HL-60/S4 (cell line): ENCODE results near the gene NLGN1.

Experiments used
- in situ Hi-C: fragments of 300-500 bp; cut with MboI; formaldehyde crosslinking; loops from 2 replicates; pipeline ENCODE4 v1.14.3; 2022; ENCODE audit warnings: low sequenced_read_pairs

NLGN1 gene

DNA sequence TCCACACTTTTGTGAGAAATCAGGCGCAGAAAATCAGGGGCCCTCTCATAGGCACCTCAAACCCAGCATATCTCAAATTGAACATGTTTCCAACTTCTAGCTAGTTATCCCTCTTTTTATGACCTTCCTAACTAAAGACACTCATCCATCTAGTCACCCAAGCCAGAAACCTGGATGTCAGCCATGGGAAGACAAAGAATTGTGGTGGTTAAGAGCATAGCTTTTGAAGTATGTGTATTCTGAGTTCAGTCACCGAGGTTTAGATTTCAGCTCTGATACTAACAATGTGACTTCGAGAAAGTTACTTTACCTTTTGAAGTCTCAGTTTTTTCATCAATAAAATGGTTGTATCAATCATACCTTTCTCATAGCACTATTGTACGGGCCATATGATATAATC lies 495.5 kb downstream of the NLGN1 start:
- in situ Hi-C loops, result no loop called here

DNA sequence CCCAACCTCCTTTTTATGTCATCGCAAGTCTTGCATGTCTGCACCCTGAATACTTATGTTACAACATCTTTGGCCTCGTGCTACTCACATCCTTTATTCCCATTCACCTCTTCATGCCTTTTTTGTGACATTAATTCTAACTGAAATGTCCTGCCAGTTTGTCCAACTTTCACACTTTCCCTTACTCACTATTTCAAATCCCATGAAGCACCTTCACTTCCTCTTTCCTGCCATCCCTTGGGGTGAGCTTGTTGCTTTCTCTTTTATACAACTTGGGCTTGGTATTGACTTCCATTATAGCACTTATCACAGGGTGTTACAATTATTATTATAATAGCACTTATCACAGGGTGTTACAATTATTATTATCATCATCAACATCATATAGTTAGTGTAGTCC lies 496.3 kb downstream of the NLGN1 start:
- in situ Hi-C loops, result no loop called here

GRCh38 chr3:173897631-173898030 lies 500.1 kb downstream of the NLGN1 start:
- in situ Hi-C loops, result no loop called here

DNA sequence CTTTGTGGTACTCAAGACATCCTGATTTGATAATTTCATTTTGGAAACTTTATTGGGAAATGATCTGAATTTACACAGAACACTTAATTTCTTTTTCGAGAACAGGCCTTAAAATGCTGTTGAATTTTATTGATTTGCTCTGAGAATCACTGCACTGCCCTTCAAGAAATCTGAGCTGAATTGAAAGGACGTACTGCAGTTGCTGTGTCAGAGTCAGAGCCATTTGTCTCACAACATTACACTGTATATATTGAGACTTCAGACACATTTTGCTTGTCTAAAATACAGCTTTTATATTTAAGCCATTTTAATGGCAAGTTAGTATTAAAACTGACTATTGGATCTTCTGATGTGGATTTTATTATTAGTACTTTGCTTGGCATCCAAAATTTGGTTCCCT lies 504.1 kb downstream of the NLGN1 start:
- in situ Hi-C loops, result no loop called here

GRCh38 chr3:173902401-173902800 lies 504.9 kb downstream of the NLGN1 start:
- in situ Hi-C loops, result no loop called here

DNA sequence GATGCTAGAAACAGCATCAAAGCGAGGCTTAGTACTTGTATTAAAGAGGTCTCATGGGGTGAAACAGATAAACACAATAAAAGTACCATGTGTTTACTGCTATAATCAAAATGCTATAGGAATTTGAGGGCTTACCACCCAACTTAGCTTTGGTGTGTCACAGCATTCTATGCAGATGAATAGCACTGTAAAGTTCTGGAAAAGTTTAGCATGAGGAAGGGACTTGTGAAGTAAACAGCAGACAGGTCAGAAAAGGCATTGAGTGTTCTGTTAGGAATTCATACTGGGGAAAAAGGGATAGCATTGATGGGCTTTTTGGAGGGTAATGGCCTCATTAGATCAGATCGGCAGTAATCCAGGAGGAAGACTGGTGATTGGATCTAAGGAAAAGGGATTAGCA lies 505.3 kb downstream of the NLGN1 start:
- in situ Hi-C loops, result no loop called here

GRCh38 chr3:173905381-173905780 lies 507.8 kb downstream of the NLGN1 start:
- in situ Hi-C loops, result no loop called here

GRCh38 chr3:173911446-173911845 lies 513.9 kb downstream of the NLGN1 start:
- in situ Hi-C loops, result no loop called here

DNA sequence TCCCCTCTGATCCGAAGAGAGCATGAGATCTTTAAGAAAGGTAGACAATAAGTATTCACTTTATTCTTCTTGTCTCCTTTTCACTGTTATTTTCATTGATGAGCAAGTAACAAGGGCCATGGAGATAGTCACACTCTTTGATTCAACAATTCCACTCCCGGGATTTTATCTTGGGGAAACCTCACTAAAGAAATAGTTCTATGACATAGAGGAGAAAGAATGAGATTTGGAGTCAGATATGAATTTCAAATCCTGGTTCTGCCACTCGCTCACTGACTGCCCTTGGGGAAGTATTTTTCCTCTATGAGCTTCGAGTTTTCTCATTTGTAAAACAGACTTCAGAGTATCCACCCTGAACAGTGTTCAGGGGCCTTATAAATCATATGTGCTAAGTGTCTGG lies 514.6 kb downstream of the NLGN1 start:
- in situ Hi-C loops, result no loop called here

DNA sequence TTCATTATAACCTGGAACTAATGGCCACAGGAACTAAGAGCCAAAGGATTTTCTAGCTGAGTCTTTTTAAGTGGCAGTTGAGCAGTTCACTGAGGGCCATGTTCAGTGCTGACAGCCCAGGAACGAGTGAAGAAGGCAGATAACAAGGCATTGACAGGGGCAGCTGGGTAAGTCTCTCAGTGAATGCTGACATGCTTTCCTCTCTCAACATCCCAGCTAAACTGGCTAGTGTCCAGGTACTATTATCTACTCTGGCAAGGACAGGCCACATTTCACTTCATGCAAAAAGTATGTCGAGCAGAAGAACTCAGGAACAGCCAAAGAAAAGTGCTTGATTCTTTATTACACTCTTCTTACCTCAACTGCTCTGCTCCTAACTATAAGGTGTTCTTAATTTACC lies 515.9 kb downstream of the NLGN1 start:
- in situ Hi-C loops, result no loop called here

- in situ Hi-C loops, result no loop called here
These were observed 516.5 kb downstream of the NLGN1 start for GRCh38 chr3:173913974-173914421.

DNA sequence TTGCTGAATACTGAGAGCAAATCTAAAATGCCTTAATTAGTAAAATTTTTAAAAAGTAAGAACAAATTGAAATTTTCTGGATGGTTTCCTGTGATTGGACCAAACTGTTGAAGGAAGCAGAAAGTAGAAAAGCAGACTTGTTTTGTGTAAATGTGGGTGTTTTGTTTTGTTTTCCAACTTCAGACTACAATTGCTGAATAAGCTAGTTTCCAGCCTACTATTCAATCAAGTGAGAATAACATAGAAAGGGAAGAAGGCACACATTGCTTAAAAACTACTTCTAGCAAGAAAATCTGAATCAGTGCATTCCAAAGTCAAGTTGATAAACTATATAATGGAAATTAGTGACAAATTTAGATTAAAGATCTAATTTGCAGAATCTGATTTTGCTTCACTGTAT lies 519.3 kb downstream of the NLGN1 start:
- in situ Hi-C loops, result no loop called here

GRCh38 chr3:173920386-173920785 lies 522.8 kb downstream of the NLGN1 start:
- in situ Hi-C loops, result no loop called here

GRCh38 chr3:173921732-173922131 lies 524.2 kb downstream of the NLGN1 start:
- in situ Hi-C loops, result no loop called here

DNA sequence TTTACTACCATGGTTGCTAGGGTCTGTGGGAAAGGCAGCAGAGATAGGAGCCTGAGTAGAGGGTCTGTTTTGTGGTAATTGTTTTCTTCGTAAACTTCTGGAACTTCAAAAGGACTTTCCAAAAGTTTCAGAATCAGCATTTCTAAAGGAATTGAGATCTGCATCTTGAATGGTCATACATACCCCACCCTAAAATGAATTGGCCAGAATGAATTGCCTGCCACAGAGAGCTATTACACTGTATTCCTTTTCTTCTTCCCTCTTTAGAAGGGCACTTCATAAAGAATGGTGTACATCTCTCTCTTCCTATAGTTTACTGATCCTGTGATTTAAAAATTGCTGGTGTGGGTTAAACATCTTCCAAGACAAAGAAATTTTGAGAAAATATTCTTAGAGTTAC lies 525.7 kb downstream of the NLGN1 start:
- in situ Hi-C loops, result no loop called here

DNA sequence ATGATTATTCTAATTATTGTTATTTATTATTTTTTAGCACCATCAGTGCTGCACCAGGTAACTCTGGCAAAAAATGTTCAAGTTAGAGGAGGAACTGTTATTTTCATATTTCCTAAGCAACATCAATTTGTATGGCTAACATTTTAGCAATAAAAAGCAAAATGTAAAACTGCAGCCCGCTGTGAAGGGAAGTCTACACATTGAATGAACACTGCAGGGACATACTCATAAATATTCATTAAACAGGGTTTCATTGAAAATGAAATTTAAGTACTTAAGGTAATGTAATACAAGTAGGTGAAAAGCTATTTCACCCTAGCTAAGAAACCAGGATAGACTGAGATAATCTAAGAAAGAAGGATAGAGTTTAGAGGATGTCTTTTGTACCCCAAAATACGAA lies 532.7 kb downstream of the NLGN1 start:
- in situ Hi-C loops, result no loop called here

GRCh38 chr3:173932624-173933023 lies 535.1 kb downstream of the NLGN1 start:
- in situ Hi-C loops, result no loop called here

- in situ Hi-C loops, result no loop called here
These were observed 535.6 kb downstream of the NLGN1 start for GRCh38 chr3:173933113-173933512.

DNA sequence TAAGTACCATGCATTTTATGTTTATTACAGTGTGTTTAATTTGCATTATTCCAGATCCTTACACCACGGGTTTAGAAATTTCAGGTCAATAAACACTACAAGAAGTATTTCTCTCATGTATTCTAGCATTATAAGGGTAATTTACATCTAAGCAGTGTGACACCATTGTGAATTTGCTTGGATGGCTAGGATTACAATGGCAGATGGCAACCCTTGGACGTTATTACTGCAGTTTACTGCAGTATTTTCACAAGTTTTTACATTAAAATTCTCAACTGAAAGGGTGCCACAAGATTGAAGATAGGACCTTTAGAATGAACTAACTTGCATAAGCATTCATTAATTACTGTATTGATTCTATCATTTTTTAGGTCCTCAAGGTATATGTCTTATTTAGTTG lies 538.8 kb downstream of the NLGN1 start:
- in situ Hi-C loops, result no loop called here

DNA sequence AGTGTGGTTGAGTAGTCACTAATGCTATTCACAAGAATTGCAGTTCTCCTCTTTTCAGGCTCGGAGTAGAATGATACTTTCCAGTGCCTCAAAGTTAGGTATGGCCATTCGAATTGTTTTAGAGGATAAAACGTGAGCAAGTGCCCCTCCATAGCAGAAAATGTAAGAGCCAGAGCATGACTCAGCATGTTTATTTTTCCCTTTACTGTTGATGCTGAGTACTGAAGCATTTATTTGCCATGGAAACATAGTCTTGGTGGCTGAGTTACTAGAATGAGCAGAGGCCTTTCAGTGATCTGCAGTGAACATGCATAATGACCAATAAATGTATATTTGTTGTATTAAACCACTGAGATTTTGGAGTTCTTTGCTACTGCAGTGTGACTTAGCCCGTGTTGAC lies 540.6 kb downstream of the NLGN1 start:
- in situ Hi-C loops, result no loop called here

GRCh38 chr3:173938616-173939015 lies 541.1 kb downstream of the NLGN1 start:
- in situ Hi-C loops, result no loop called here

DNA sequence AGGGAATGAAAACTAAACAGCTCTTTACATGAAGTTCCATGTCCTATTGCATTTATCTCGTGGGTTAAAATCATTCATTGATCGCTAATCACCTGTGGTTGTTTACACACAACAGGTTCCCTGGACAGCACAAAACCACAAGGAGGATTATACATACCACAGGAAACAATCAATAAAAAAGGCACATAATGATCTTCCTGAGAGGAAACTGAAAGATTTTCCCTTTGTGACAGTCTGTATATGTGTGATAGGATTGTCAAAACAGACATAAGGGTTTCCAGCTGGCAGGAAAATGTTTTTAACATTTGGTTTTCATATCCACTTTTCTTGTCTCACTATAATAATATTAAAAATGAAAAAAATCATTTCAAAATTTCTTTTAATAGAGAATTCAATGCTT lies 541.8 kb downstream of the NLGN1 start:
- in situ Hi-C loops, result no loop called here

DNA sequence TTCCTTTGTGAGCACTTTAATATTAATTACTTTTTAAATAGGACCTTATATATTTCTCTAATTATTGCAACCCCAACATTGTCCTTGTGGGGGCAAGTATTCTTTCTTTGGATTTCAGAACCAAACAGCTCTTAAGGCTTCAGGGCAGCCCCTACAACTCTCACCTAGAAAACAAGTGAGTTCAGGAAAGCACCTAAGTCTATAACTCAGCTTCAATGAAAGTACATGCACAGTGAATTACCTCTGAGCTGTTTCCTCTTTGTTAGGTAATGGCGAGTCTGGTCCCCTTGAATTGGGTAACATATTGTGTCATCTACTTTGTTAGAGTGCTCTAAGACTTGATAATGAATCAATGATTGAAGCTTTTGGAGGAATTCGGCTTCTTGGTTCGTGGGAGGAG lies 545.7 kb downstream of the NLGN1 start:
- in situ Hi-C loops, result no loop called here

GRCh38 chr3:173945170-173945569 lies 547.6 kb downstream of the NLGN1 start:
- in situ Hi-C loops, result no loop called here
